ENCODE measurements around the gene PLEKHG7.
"Not testable (repeated sequence)": the region's sequence is repeated elsewhere in the genome, so short reads cannot be mapped to it uniquely, and the experiment has no call there.

The PLEKHG7 gene

DNA sequence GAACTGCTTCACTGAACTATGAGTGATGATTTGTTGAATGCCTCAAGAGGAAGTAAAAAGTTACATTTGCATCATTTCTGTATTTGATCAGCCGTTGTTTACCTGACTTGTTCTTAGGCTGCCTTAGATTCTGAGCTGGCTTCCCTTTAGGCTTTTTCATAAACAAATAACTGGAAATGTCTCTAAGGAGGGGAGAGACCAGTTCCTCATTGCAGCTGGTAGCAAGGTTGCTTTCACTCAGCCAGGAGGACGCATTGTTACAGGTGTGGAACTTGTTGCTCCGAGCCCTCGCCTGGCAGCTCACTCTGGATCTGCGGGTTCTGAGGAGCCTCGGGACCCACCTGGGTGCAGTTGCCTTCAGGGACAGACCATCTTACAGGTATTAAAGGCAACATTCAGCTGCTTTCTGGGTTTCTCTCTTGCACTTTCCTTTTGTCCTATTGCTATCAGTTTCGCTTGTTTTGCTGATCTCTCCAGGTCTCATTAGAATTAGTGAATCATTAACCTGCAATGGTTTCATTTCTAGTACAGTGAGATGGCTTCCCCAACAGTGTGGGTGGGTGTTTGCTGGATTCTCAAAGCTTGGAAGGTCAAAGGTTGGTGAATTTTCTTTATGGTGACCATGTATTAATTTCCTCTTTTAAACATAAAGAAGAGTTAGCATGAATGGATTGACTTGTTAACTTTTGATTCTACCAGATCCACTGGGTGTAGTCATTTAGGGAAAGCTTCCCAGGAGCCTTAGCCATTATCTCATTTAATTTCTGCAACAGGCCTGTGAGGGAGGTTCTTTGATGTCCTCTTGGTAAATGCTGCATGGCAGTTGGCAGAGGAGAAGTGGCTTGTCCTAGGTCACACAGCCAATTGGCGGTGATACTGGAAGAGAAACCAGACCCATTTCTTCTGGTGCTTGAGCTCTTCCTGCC lies at the start of gene PLEKHG7:
PLEKHG7 (plus strand) TSS at position 236 of the 926 bp plus-strand sequence. CDS start 3,643 bp downstream, outside the sequence.
- DNase-seq: no peak

- not testable (repeated sequence) for DNase-seq
Measured at GRCh38 chr12:92654256-92654655, 48.5 kb upstream of the PLEKHG7 start.

GRCh38 chr12:92654929-92655328 lies 47.9 kb upstream of the PLEKHG7 start:
- DNase-seq: no peak

DNA sequence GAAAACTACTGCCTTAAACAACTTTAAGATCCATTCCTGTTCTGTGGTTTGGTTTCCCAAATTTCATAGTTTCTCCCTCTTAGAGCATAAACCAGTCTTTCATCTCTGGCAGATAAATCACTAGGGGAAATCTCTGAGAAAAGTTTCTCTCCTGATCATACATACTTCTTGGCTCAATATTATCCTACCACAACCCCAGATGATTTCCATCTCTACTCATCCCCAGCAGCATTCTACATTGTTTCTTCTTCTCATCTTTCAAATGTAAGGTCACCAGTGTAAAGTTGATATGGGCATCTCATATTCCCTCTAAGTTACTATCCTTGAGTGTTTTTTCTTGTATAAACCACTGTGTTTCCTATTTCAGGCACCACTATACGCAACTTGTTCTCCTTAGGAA lies 45.9 kb upstream of the PLEKHG7 start:
- DNase-seq: no peak

DNA sequence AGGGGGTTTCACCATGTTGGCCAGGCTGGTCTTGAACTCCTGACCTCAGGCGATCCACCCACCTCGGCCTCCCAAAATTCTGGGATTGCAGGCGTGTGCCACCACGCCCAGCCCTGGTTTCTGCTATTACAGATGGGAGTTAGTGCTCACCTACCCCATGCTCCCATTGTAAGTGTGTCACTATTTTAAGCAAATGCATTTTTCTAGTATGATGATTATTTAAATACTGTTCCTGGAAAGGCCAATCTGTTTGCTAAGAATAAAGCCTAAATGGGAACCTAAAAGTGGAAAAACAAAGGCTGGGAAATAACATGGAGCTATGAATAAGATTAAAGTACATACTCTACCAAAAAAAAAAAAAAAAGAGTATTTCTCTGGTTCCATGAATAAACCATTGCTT lies 45.0 kb upstream of the PLEKHG7 start:
- DNase-seq: no peak

DNA sequence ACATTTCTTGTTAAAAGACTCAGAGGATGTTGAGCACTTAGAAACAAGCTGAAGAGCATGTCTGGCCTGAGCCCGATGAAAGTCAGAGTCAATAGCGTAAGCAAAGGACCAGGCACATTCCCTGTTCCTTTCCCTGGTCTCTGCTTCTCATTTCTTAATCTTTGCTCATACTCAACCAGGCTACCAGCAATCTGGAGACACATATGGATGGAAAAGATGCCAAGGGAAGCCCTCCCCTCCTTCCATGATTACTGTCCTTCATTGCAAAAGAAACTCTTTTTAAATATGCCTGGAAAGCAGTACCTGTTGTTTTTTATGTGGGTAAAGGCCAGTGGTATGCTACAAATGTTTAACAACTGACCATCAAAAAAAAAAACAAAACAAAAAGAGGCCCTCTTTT lies 44.2 kb upstream of the PLEKHG7 start:
- no peak for DNase-seq

DNA sequence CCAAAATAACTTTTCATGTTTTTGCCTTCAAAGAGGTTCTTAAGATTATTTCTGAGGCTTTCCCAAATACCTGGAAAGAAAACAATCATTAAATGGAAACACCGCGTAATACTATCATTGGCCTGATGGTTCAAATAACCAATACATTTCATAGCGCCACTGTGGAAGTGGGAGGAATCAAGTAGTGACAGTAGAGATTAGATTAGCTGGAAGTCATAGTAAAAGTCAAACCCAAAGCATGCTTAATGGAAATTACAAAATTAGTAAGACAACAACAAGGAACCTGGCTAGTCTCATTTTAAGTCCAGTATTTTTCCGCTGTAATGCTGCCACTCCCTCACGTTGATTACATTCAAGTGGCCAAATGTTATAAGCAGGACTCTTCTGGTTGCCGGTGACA lies 41.5 kb upstream of the PLEKHG7 start:
- DNase-seq: no peak

- no peak for DNase-seq
Measured at GRCh38 chr12:92665496-92665895, 37.3 kb upstream of the PLEKHG7 start.

- DNase-seq: no peak
Measured at GRCh38 chr12:92668739-92669138, 34.0 kb upstream of the PLEKHG7 start.

DNA sequence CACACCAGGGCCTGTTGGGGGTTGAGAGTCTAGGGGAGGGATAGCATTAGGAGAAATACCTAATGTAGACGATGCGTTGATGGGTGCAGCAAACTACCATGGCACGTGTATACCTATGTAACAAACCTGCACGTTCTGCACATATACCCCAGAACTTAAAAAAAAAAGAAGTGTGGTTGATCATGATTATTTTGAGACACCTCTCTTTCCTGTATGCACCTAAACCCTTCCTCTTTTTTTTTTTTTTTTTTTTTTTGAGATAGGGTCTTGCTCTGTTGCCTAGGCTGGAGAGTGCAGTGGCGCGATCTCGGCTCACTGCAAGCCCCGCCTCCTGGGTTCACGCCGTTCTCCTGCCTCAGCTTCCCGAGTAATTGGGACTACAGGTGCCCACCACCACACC lies 31.3 kb upstream of the PLEKHG7 start:
- not testable (repeated sequence) for DNase-seq

DNA sequence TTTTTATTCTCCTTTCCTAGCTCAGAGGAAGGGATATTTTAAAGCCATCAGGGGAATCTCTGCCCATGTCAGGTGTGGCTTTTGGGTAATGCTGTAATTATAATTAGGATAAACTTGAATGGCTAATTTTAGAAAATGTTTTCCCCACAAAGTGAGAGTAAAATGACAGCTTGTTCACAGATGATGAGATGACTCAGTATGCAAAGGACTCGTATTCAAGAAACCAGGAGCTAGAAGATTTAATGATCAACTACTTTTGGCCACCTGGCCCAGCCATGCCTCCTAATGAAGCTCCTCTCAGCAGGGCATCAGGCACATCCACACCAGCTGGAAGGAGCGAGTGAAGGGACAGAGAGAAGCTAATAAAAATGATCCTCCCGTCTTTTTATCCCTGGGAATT lies 29.0 kb upstream of the PLEKHG7 start:
- DNase-seq: no peak

- DNase-seq: no peak
Measured at GRCh38 chr12:92674500-92674899, 28.3 kb upstream of the PLEKHG7 start.

- no peak for DNase-seq
Measured at GRCh38 chr12:92675092-92675865, 27.5 kb upstream of the PLEKHG7 start.

GRCh38 chr12:92676710-92677109 lies 26.1 kb upstream of the PLEKHG7 start:
- no peak for DNase-seq

DNA sequence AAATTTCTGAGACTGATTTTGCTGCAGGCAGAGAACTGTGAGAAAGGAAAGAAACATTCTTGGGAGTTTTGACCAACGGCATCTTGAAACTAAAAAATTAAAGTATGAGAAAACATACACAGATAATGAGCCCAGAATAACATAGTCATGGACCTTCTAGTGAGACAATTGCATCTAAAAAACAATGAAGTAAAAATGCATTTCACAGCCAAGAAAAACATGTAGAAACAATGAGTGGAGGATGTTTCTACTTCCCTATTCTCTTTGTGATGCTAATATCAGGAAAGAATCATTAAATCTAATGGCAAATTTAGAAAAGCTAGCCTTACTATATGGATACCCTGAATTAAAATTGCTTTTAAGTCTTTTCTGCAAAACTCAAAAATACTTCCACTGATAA lies 12.2 kb upstream of the PLEKHG7 start:
- no peak for DNase-seq

GRCh38 chr12:92695056-92695455 lies 7.7 kb upstream of the PLEKHG7 start:
- no peak for DNase-seq

DNA sequence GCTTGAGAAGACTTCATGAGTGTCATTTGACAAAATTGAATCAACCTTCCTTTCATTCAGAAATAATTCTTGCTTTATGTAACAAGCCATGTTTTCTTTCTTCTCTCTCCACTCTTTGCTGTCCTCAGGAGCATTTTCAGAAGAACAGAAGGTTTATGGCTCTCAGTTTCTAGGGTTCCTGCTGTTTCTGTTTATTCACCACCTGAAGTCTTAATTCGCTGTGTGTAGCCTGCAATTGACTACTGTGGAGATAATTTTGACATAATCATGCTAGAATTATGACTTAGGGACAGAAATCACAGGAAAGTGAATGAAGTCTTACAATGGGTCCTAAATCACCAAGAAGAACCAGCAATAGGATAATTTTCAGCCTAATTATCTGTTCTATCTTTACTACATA lies 7.2 kb upstream of the PLEKHG7 start:
- DNase-seq: no peak

GRCh38 chr12:92696216-92696615 lies 6.6 kb upstream of the PLEKHG7 start:
- peak in 1 of 2 donors; percentile 16 for DNase-seq

- DNase-seq: no peak
Measured at GRCh38 chr12:92698474-92698873, 4.3 kb upstream of the PLEKHG7 start.

GRCh38 chr12:92701441-92701840 lies 1.3 kb upstream of the PLEKHG7 start:
- no peak for DNase-seq

DNA sequence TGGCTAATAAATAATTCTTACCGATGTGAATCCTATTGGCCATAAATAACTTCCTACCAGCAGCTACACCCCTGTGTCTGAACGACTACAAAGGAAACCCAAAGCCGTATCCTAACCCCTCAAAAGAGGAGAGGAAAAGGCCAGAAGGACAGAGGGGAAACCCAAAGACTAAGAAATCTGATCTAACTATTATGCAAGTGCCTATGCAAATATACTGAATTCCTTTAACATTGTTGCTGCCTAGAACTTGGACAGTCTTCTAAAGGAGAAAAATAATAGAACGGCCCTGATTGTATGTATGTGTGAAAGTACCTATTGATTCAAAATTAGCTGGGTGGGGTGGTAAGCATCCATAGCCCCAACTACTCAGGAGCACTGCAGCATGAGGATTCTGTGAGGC lies 997 bp downstream of the PLEKHG7 start:
- no peak for DNase-seq

DNA sequence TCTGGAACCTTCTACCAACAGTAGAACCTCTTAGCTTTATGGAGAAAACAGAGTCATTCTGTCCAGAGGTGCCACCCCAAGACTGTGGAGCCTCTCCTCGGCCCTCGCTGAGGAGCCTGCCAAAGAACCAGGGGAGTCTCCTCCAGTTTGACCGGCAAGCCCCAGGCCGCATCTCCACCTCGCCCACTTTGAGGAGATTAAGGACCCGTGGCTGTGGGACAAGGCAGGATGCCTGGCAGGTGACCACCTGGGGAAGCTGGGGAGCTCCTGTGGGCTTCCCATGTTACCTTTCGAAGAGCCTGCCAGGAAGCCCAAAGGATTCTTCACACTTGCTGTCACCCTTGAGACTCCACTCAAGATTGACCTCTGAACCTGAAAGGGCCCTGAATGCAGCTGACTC lies 3.8 kb downstream of the PLEKHG7 start:
- DNase-seq: no peak

DNA sequence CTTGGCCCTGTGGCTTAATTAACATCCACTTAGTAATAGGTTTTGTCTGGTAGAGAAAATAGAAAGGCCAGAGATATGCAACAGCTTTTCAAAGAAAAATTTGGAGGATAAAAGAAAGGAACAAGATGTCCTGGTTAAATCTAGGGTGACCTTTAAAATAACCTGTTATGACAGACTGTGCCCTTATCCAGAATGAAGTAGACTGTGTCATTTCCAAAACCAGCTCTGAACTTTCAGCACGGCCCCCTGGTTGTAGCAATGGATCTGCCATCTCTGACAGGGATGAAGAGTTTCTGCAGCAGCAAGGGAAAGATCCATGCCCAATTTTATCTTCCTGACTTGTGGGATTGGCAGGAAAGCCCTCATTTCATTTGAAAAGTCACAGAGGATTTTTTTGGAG lies 5.1 kb downstream of the PLEKHG7 start:
- DNase-seq: no peak

DNA sequence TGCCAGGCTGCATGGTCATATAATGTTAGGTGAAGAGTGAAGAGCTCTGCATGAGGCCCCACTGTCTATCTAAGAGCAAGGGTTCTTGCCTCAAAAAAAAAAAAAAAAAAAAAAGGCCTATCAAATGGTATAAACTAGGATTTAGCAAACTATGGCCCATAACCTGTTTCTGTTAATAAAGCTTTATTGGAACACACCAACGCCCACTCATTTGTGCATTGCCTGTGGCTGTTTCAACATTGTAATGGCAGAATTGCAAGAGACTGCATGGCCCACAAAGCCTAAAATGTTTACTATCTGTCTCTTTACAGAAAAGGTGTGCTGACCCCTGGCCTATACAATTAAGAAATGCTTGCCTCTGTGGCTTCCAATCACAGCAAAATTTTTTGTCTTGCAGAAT lies 12.8 kb downstream of the PLEKHG7 start:
- no peak for DNase-seq

All from bone marrow (tissue), 2 donors.